MM.1S (cell line): Measurements from ENCODE around the gene BCL11A.

Experiments used
- CTCF ChIP-seq: fragments of 300-600 bp; sonication (generic); IDR thresholded peaks from 2 replicates; pipeline ENCODE4 v1.5.1; 2016; ENCODE audit warnings: antibody characterized with exemption, low read length, mixed read lengths
- EZH2 ChIP-seq: fragments of 300-600 bp; sonication (generic); optimal IDR thresholded peaks from 2 replicates; pipeline ENCODE3; 2017; ENCODE audit warnings: low read depth, mild to moderate bottlenecking, antibody characterized with exemption, low read length, mixed read lengths

- TF ChIP-seq CTCF = no peak
- TF ChIP-seq EZH2 = no peak
Measured at GRCh38 chr2:60407398-60407797, 146.1 kb downstream of the BCL11A start.
